Right lobe of liver (tissue), 6 donors: ENCODE data around the gene NDUFA11. TPM values are rescaled to one million over a fixed set of nuclear protein-coding genes. Genes with fewer than 3 reads are reported as not detected.
A peak's percentile ranks its signal among the peaks of the same experiment; 100 is the strongest.

Experiments
- ATAC-seq, 4 donors: fragments of 200-7000 bp; cut with Tn5 transposase; one replicate each; pipeline ENCODE4 v1.9.1; 2020; ENCODE audit warnings: mild to moderate bottlenecking in 4 of 4, moderate library complexity in 4 of 4
- DNase-seq, 3 donors: peaks; one replicate each; pipeline ENCODE4 v3.0.0-alpha.2; 2020
- H3K27ac ChIP-seq, 3 donors: fragments of 200-600 bp; one replicate each; pipeline ENCODE4 v1.8.0; 2022
- H3K27me3 ChIP-seq, 2 donors: fragments of 200-600 bp; one replicate each; pipeline ENCODE4 v1.8.0; 2022
- H3K36me3 ChIP-seq, 4 donors: fragments of 200-600 bp; sonication (generic) in 1 of 4; one replicate each; pipeline versions ENCODE4 v1.5.1 to v1.8.0; 2017 to 2022; ENCODE audit warnings: control low read depth in 1 of 4
- H3K4me1 ChIP-seq, 4 donors: fragments of 200-600 bp; sonication (generic) in 1 of 4; one replicate each; pipeline versions ENCODE4 v1.5.1 to v1.8.0; 2017 to 2022; ENCODE audit warnings: control low read depth in 1 of 4
- H3K4me3 ChIP-seq, 3 donors: fragments of 200-600 bp; one replicate each; pipeline ENCODE4 v1.8.0; 2022
- H3K9me3 ChIP-seq, 4 donors: fragments of 200-600 bp; sonication (generic) in 1 of 4; one replicate each; pipeline versions ENCODE4 v1.5.1 to v1.8.0; 2017 to 2022; ENCODE audit warnings: control low read depth in 1 of 4
- CTCF ChIP-seq, 4 donors: fragments of 200-600 bp in 3 of 4; fragments of 450-650 bp in 1 of 4; IDR thresholded peaks; one replicate each; pipeline versions ENCODE4 v1.5.1 to v1.8.0; 2016 to 2022; ENCODE audit warnings: antibody characterized with exemption in 4 of 4, mild to moderate bottlenecking in 2 of 4
- POLR2A ChIP-seq: fragments of 450-650 bp; IDR thresholded peaks from one replicate; pipeline ENCODE4 v1.6.1; 2017; ENCODE audit warnings: antibody characterized with exemption, mild to moderate bottlenecking
- WGBS: methylation state at CpG from one replicate; pipeline ENCODE4 v1.1.6; 2018; ENCODE audit warnings: low coverage, low lambda C conversion rate; ENCODE audit not compliant: insufficient coverage; ENCODE audit errors: missing lambda C conversion rate; 5-methylcytosine and 5-hydroxymethylcytosine counted together
- intact Hi-C, 2 donors: fragments of 100-400 bp; cut with DNase I; formaldehyde crosslinking; loops; one replicate each; pipeline versions ENCODE4 v1.11.2 to v1.14.1; 2022
- total RNA-seq, 6 experiments: library from RNA; depleted of rRNA in 2 of 6; stranded (reverse); fragments of >200 nt in 2 of 6; fragmentation: NEBNext Ultra II Directional in 3 of 6; extraction: Animal tissue kit (Norgen Biotek cat#: 25700) in 3 of 6; gene quantifications; one replicate each; pipeline versions ENCODE4 v1.1.0 to v1.2.4, GENCODE V29; 2016 to 2023
- donor health status: DM: no; HTN: yes; CAD: no.
- donor health status: DM: no; HTN: no; CAD: no.
- donor health status: DM: no; HTN: no; CAD: no.
- donor health status: DM: no; HTN: yes; CAD: no.
- donor health status: DM: no; HTN: yes; CAD: no.

Gene NDUFA11
- total RNA-seq, 6 experiments from 2014 or later = 108 to 161 (median 157) TPM

- Histone ChIP-seq H3K4me1 (peaks cover 0 to 8% (median 2%) of the 10 kb centered on the region in 4 donors), H3K27ac (no peak overlapping the region), H3K4me3 (no peak overlapping the region), H3K36me3 (peaks cover 0 to 14% (median 3%) of the 10 kb centered on the region in 4 donors), H3K9me3 (no peaks in the 10 kb centered on the region), H3K27me3 (no peaks in the 10 kb centered on the region)
- ATAC-seq (peak in 1 of 4 donors; percentile 11), DNase-seq (no peak)
- 40% methylated on average over 1 of the region's 15 CpGs for WGBS
- TF ChIP-seq POLR2A = no peak
- TF ChIP-seq CTCF (IDR thresholded peaks at IDR 0.05) = no peak
- intact Hi-C loops = loop anchor here (5.0 kb wide), 2 partner anchors 81 to 86 kb away; partner anchors contain the start of gene NRTN (in 1 of the 2)
These were observed 10.8 kb downstream of the NDUFA11 start for GRCh38 chr19:5892772-5893275.

- ATAC-seq (peak; percentile 78 to 89 (median 84)), DNase-seq (peak in 1 of 3 donors; percentile 57)
- Histone ChIP-seq H3K27me3 (no peaks in the 10 kb centered on the region), H3K4me1 (peaks cover 0 to 8% (median 2%) of the 10 kb centered on the region in 4 donors), H3K4me3 (no peak overlapping the region), H3K27ac (no peak overlapping the region), H3K36me3 (peaks cover 0 to 14% (median 3%) of the 10 kb centered on the region in 4 donors), H3K9me3 (no peaks in the 10 kb centered on the region)
- no peak for TF ChIP-seq POLR2A
- TF ChIP-seq CTCF (IDR thresholded peaks at IDR 0.05) = peak; percentile 76 to 88 (median 83)
- WGBS = 9% methylated on average over 10 of the region's 48 CpGs
- intact Hi-C loops = loop anchor here (5.0 kb wide), 2 partner anchors 80 to 85 kb away; partner anchors contain the start of gene NRTN (in 1 of the 2)
These were observed 11.4 kb downstream of the NDUFA11 start for GRCh38 chr19:5891938-5892771.

GRCh38 chr19:5891572-5891937 is 12.0 kb downstream of the NDUFA11 start:
- Histone ChIP-seq H3K4me1 (peaks cover 0 to 8% (median 2%) of the 10 kb centered on the region in 4 donors), H3K27ac (no peak overlapping the region), H3K36me3 (peaks cover 0 to 12% (median 3%) of the 10 kb centered on the region in 4 donors), H3K9me3 (no peaks in the 10 kb centered on the region), H3K27me3 (no peaks in the 10 kb centered on the region), H3K4me3 (no peak overlapping the region)
- intact Hi-C loops = loop anchor here (5.0 kb wide), 2 partner anchors 79 to 84 kb away; partner anchors contain the start of gene NRTN (in 1 of the 2)
- ATAC-seq = no peak
- no CpG with 5 or more reads among the region's 4 CpGs for WGBS
- DNase-seq = no peak
- TF ChIP-seq POLR2A (no peak), CTCF (IDR thresholded peaks at IDR 0.05) (no peak)

- Histone ChIP-seq H3K27me3 (no peaks in the 10 kb centered on the region), H3K36me3 (no peaks in the 10 kb centered on the region), H3K27ac (no peak overlapping the region), H3K4me3 (no peak overlapping the region), H3K4me1 (peaks cover 0 to 8% (median 2%) of the 10 kb centered on the region in 4 donors), H3K9me3 (no peaks in the 10 kb centered on the region)
- ATAC-seq (no peak), DNase-seq (no peak)
- intact Hi-C loops = loop anchor here (5.0 kb wide), 2 partner anchors 78 to 83 kb away; partner anchors contain the start of gene NRTN (in 1 of the 2)
- WGBS = 78% methylated on average over 4 of the region's 10 CpGs
- TF ChIP-seq POLR2A (no peak), CTCF (IDR thresholded peaks at IDR 0.05) (no peak)
These were observed 13.5 kb downstream of the NDUFA11 start for GRCh38 chr19:5890099-5890498.
